SHP77 treated with DMSO at 0.1 percent for 48 hours (cell line): Measurements from ENCODE around the gene HECTD1.
"Not testable (repeated sequence)": the region's sequence is repeated elsewhere in the genome, so short reads cannot be mapped to it uniquely, and the experiment has no call there.

ENCODE experiments used
- DNase-seq: peaks from one replicate; lab custom pipeline; 2025; lab: John Stamatoyannopoulos, UW

Gene HECTD1

DNA sequence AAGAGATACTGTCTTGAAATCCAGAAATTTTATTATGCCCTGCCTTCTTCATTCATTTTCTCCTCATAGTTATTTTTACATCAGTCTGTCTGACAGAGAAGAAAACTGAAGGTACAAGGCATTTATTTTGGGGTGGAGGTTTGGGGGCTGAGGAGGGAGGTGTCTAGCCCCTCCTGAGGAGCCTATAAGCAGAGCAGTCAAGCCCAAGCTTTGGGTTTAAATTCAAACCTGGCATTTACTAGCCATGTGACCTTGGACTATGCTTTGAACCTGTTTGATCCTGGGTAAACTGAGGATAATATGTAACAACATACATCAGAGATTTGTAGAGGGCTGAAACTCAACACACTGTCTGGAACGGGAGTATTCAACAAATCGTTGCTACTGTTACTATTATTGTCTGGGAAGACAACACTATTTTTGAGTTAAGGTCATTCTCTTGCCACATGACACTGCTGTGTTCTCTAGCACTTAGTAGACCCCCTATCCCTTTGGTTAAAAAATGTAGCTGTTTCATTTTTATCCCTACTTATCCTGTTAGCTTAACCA lies 115.4 kb downstream of the HECTD1 start:
- no peak for DNase-seq

DNA sequence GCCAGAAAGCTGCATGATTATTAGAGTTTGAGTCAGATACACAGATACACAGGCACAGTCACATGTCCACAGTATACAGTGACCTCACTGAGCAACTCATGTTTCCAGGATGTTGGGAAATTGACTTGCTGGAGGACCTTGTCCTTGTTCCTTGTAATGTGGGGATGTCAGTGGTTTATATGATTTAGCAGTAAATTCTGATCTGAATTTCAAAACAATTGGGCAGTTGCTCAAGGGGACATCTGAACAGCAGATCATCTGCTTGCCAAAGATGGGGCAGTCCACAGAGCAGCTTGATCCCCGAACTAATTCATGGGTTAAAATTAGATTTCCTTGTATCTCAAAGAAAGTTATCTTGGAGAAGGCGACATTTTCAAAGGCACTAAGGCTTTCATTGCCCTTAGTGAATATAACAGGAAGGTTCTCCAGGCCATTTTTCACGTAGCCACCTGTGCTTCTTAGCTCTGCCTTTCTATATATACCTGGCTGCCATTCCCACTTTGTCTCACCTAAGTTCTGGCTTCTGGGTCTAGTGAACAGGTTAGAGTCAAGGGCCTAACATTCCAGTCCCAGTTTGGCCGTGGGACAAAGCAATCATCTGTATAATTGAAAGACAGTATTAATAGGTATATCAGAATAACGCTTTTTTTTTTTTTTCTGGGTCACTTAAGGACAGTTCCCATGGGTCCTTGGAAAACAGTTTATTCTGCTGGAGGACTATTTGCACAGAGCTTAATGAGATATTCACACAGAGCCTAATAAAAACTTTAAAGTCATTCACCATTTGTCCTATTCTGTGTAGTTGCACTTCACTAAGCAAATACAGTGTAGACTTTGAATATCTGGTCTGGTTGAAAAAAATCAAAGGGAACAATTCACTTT lies 116.5 kb downstream of the HECTD1 start:
- no peak for DNase-seq

DNA sequence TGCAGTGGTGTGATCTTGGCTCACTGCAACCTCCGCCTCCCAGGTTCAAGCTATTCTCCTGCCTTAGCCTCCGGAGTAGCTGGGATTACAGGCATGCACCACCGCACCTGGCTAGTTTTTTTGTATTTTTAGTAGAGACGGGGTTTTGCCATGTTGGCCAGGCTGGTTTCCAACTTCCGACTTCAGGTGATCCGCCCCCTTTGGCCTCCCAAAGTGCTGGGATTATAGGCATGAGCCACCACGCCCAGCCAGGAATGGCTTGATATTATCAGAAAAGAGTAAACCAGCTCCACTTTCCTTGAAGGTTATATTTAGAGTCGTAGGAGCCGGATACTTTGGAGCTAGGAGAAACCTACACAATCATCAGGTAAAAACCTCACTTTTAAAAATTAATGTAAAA lies 121.1 kb downstream of the HECTD1 start:
- not testable (repeated sequence) for DNase-seq

DNA sequence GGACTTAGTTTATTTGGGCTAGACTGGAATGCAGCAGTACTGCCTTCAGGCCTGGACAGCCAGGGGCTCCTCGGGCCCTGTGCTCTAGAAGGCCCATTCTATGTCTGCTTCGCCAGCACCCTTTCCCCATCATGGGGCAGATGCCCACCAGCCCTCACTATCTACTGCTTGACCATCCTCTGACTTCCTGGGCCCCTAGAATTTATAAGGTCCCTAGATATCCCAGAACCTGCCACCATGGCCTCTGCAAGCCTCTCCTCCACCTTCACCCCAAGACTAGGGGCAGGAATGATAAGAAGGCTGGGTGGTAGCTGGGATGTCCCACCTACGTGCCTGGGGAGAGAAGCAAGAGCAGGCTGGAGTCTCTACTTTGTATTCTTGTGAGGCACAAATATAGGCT lies 122.6 kb downstream of the HECTD1 start:
- no peak for DNase-seq

DNA sequence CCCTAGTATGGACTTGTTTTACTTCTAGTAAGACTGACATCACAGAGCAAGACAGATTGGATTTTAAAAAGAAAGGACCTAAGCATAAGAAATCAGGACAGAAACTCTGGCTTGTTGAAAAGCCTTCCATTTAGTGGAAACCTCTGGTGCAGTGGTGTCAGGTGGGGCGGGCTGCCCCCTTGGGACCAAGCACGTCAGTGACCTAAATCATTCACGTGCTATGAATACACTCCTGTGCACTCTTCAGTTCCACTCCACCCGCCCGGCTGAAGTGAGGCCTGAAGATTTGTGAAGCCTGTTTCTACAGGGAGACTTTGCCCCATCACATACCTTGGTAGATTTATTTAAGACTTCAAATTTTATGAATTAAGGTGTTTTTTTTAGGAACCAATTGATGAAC lies 123.2 kb downstream of the HECTD1 start:
- DNase-seq, result no peak

DNA sequence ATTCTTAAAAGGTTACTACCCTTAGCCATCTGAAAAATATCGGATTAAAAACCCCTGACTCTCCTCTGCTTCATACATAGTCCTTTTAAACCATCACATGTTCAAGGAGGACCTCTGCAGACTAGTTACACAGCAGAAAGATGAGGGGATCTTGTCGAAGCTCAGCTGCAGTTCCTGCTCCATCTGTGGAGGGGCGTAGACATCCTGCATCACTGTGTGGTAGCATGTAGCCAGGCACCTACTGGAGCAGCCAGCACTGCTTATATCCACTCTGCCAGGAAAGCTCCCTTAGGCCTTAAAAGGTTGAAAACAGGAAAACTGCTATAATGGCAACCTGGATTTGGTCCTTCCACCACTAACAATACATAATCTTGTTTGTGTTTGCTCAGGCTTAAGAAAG lies 123.8 kb downstream of the HECTD1 start:
- no peak for DNase-seq

DNA sequence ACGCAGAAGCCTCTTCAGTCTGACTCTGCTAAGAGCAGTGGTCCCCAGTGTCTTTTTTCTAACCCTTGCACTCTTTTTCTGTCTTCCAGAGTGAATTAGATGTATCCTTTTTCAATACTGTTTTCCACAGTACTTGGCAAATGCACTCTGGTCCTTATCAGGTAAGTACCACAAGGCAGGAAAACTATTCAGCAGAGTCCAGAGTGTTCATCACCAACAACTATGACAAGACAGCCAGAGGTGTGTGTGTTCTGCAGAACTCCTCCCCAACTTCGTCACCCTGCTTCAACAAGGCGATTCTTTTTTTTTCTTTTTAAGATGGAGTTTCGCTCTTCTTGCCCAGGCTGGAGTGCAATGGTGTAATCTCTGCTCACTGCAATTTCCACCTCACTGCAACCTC lies 127.1 kb downstream of the HECTD1 start:
- no peak for DNase-seq

DNA sequence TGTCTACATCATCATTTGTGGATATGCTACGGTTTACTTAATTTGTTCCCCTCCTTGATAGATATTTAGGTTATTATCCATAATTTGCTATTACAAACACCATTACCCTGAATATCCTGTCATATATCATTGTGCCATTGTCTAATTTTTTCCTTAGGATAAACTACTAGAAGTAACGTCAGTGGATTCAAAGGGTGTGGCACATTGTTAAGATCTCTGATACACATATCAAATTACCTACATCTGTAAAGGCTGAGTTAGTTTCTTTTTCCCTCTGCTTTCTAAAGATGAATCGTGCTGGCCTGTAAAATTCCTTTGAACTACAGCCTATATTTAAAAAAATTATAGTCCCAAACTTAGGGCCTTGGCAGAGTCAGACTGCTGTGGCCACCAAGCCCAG lies 127.5 kb downstream of the HECTD1 start:
- no peak for DNase-seq

DNA sequence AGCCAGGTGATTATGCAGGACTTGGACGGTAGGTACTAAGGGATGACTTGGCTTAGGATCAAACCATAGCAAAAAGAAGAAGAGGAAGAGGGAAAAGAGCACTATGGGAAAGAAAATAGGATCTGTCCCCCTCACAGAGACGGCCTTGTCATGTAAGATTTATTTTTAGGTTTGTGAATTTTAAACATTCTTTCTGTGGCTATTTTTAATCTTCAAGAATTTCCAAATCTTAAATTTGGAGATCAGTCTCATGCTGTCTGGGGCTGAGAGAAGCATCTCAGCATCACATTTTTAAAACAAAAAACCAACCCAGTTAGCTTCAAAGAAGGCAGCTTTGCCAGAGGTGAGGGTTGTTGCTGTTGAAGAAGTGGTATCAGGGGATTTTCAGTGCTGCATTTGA lies 128.8 kb downstream of the HECTD1 start:
- no peak for DNase-seq

DNA sequence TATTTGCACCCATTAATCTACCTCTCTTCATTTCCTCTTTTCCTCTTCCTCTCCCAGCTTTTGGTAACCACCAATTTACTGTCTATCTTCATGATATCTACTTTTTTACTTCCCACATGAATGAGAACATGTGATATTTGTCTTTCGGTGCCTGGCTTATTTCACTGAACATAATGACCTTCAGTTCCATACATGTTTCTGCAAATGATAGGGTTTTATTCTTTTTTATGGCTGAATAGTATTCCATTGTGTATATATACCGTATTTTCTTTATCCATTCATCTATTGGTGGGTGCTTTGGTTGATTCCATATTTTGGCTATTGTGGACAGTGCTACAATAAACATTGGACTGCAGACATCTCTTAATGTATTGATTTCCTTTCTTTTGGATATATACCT lies 132.4 kb downstream of the HECTD1 start:
- no peak for DNase-seq

DNA sequence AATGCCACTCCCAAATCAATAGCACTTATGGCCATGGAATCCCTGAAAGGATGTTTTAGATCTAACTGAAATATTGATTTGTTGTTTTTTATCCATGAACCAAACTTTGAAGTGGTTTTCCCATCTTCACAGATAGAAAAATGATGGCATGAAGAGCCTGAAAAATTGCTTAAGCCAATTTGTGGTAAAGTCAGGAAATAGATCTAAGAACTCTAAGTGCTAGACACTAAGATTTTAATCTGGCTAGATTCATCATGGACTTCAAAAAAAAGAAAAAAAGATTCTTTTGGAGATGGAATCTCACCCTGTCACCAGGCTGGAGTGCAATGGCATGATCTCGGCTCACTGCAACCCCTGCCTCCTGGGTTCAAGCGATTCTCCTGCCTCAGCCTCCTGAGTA lies 136.4 kb downstream of the HECTD1 start:
- DNase-seq, result no peak

DNA sequence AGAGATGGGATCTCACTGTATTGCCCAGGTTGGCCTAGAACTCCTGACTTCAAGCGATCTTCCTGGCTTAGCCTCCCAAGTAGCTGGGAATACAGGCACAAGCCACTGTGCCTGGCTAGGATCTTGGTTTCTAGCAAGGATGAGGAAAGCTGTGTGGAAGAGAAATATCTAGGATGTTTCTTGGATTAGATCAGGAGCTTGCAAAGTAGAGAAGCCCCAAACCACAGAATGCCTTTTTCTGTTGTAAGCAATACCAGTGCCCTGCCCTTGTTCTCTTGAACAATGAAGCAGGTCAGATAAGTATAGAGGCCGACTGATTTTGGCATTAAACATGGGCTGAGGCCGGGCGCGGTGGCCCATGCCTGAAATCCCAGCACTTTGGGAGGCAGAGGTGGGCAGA lies 137.2 kb downstream of the HECTD1 start:
- DNase-seq, result no peak

DNA sequence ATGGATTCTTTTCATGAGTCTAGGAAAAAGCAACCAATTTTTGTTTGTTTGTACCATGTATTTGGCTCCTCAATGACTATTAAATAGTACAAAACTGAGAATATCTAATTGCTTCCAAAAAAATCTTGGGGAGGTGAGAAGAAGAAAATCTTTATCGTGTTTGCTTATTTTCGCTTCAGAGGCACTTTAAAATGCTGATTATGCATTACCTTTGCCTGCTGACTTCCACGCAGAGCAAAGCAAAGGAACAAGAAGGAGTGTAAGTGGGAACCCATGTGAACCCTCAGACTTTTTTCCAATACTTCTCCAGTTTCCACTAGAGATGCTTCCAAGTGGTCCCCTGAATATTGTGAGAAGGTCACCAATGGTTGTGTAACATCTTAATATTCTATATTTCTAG lies 138.2 kb downstream of the HECTD1 start:
- no peak for DNase-seq

DNA sequence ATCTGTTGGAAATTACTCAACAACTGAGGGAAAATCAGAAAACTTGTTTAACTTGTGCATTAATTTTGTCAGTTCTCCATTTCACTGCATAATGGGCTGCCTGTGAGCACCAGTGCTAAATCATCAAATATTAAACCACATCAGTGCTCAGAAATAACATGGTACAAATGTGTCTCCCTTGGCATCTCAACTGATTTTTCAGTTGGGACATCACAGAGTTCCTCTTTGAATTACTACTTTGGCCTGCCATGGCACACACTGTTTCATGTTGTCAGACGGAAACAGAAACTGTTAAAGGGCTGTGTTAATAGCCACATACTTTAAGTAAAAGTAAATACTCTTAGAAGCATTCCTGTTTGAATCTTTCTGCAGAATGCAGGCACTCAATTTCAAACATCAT lies 139.4 kb downstream of the HECTD1 start:
- no peak for DNase-seq

DNA sequence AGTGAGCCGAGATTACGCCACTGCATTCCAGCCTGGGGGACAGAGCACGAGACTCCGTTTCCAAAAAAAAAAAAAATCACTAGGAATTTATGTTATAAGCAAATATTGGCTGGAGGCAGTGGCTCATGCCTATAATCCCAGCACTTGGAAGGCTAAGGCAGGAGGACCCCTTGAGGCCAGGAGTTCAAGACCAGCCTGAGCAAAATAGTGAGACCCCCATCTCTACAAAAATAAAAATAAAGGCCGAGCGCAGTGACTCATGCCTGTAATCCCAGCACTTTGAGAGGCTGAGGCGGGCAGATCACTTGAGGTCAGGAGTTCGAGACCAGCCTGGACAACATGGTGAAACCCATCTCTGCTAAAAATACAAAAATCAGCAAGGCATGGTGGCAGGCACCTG lies 144.7 kb downstream of the HECTD1 start:
- DNase-seq, result not testable (repeated sequence)

DNA sequence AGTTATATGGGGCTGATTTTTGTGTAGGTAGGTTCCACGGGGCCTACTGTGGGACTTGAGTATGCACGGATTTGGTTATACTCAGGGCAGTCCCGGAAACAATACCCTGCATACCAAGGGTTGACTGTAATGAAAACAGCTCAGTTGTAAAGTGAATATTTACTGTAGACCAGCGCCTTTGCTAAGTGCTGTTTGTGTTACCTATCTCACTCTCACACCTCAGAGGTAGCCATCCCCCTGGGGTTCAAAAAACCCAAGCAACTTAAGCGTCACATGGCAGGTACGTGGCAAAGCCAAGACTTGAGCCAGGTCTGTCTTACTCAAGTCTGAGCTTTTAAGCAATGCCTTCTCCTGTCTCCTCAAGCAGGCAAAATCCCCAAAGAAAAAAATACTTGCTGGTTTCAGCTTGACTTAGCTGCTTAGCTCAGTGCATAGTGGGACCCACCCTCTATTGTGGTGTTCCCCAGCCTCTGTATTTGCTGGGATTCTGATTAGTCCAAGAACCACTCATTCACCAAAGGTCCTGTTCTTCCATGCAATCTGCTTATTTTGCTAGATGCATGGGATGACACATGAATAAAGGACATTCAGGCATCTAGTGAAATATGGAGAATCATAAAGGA lies 147.2 kb downstream of the HECTD1 start:
- no peak for DNase-seq

DNA sequence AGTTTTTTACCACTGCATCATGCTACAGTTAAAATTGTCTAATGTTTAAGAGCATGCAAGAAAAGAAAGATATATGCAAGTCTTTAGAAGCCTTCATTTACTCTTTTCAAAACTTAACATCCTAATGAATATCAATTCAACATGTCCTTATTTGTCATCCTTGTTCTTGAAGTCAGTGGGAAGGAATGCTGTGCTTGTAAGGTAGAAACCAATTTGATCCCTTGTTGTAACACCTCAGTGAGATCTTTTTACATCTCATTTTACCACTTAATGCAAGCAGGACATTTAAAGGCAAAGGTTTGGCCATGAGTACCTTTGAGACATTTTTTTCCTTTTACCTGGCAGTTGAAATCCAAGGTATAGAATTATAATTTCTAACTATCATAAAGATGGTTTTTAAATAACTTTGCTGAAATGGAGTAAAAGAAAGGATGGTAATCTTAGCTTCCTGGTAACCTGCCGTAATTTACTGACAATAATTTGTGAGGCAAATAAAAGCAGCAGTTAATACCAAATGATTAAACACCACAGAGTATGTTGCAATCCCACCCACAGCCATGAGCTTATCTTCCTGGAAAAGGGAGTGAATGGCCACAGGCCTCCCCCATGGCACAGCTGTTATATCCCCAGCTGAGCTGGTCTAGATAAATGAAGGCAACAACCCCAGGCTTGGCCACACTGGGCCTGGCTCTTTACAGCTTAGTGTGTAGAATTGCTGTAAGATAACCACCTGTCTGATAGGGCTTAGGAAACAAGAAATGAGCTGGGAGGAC lies 148.3 kb downstream of the HECTD1 start:
- DNase-seq, result no peak

DNA sequence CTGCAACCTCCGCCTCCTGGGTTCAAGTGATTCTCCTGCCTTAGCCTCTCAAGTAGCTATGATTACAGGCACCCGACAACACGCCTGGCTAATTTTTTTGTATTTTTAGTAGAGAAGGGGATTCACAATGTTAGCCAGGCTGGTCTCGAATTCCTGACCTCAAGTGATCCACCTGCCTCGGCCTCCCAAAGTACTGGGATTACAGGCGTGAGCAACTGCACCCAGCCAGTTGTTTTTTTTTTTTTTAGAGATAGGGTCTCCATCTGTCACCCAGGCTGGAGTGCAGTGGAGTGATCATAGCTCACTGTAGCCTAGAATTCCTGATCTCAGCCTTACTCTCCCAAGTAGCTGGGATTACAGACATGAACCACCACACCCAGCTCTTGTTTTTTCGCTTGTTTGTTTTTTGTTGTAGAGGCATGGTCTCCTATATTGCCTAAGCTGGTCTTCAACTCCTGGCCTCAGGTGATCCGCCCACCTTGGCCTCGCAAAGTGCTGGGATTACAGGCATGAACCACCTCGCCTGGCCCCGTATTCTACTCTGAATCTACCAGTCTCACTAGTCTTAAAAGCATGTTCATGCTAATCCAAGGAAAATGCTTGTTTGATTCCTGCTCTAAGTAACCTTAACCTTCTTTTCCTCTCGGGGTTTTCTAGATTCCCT lies 149.8 kb downstream of the HECTD1 start:
- no peak for DNase-seq

DNA sequence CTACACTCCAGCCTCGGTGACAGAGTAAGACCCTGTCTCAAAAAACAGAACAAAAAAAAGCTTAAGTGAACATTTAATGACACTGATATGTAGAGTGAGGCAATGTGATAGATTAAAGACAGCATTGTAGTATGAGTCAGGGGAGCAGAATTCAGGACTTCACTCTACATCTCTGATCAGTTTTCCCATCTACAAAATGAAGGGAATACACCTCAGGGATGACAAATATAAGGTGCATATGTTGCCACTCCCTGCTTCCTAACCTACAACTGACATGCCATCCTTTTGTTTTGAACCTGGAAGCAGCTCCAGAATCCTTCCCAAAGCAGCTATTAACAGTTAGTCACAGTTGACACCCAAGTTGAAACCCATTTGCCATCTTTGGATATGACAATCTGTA lies 150.6 kb downstream of the HECTD1 start:
- DNase-seq, result no peak

DNA sequence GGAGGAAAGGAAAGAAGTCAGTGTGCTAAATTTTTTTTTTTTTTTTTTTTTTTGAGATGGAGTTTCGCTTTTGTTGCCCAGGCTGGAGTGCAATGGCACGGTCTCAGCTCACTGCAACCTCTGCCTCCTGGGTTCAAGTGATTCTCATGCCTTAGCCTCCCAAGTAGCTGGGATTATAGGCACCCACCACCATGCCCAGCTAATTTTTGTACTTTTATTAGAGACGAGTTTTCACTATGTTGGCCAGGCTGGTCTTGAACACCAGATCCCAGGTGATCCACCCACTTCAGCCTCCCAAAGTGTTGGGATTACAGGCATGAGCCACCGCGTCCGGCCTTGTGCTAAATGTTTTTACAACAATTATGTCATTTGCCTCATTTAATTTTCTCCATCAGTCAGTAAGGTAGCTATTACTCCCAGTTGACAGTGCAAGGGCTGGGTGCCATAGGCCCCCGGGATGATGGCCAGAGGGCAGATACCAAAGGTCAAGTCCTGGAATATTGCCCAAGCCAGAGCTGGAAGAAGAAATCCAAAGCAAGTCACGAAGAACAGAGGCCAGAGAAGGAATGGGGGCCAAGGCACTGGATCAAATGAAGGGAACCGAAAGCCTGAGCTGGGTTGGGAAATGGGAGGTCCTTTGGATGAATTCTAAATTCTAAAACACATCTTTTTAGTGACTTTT lies 154.5 kb downstream of the HECTD1 start:
- not testable (repeated sequence) for DNase-seq

DNA sequence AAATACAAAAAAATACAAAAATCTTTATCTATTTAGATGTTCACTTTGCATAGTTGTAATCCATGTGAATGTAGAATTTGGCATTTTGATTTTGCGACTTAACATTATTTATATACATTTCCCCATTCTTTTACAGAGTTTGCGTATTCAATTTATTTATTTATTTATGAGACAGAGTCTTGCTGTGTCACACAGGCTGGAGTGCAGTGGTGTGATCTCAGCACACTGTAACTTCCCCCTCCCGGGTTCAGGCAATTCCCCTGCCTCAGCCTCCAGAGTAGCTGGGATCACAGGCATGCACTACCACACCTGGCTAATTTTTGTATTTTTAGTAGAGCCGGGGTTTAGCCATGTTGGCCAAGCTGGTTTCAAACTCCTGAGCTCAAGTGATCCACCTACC lies 156.1 kb downstream of the HECTD1 start:
- DNase-seq, result no peak

DNA sequence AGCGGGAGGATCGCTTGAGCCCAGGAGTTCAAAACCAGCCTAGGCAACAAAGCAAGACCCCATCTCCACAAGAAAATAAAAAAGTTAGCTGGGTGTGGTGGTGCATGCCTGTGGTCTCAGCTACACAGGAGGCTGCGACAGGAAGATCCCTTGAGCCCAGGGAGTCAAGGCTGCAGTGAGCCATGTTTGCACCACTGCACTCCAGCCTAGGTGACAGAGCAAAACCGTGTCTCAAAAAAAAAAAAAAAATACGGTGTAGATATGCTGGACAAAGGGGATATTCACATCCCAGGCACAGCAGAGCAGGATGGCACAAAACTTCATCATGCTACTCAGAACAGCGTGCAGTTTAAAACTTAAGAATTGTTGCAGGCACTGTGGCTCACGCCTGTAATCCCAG lies 156.6 kb downstream of the HECTD1 start:
- DNase-seq, result no peak
